ENCODE measurements around the gene SH3BGR.
"Not testable (repeated sequence)": the region's sequence is repeated elsewhere in the genome, so short reads cannot be mapped to it uniquely, and the experiment has no call there.

The SH3BGR gene

DNA sequence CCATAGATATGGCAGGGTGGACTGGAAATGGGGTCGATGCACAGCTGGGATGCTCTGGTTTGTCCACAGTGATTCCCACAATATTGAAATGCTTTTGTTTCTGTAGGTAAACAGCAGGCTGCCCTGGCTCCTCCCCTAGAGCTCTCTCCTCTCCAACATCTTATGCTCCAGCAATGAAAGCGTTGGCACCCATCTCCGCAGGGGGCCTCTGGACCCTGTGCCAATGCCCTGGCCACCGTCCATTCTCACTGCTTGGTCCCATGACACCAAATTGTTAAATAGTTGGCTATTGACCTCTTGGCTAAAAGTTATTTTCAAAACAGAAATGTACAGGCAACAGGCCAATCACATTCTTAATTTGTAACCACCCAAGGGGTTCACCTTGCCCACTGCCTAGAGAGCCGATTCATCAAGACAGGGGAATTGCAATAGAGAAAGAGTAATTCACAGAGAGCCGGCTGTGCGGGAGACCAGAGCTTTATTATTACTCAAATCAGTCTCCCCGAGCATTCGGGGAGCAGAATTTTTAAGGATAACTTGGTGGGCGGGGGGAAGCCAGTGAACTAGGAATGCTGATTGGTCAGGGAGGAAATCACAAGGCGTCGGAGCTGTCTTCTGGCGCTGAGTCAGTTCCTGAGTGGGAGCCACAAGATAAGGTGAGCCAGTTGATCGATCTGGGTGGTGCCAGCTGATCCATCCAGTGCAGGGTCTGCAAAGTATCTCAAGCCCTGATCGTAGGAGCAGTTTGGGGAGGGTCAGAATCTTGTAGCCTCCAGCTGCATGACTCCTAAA is 84.1 kb downstream of the SH3BGR start:
- Histone ChIP-seq H3K4me3 (ENCODE audit: low read length) (no peak overlapping the region), H3K4me1 (ENCODE audit: control insufficient read depth, low read depth, low read length) (peaks cover 25% of the 10 kb centered on the region), H3K27ac (ENCODE audit: low read length) (peak overlapping the region; percentile 87), H3K9ac (ENCODE audit: low read length) (no peak overlapping the region), H3K36me3 (ENCODE audit: control insufficient read depth, low read depth, low read length) (no peaks in the 10 kb centered on the region), H3K9me3 (ENCODE audit: control insufficient read depth, low read depth, low read length) (peaks cover 19% of the 10 kb centered on the region), H3K27me3 (ENCODE audit: control insufficient read depth, insufficient read depth, low read length) (no peaks in the 10 kb centered on the region)

DNA sequence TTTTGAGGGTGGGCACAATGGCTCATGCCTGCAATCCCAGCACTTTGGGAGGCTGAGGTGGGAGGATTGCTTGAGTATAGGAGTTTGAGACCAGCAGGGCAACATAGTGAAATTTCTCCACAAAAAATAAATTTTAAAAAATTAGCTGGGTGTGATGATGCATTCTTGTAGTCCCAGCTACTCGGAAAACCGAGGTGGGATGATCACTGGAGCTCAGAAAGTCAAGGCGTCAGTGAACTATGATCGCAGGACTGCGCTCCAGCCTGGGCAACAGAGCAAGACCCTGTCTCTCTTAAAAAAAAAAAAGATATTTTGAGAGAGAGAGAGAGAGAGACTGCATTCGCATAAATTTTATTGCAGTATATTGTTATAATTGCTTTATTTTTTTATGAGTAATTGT is 85.1 kb downstream of the SH3BGR start:
- Histone ChIP-seq H3K36me3 (ENCODE audit: control insufficient read depth, low read depth, low read length) (no peaks in the 10 kb centered on the region), H3K4me1 (ENCODE audit: control insufficient read depth, low read depth, low read length) (peaks cover 25% of the 10 kb centered on the region), H3K27ac (ENCODE audit: low read length) (peak overlapping the region; percentile 87), H3K4me3 (ENCODE audit: low read length) (peak overlapping the region; percentile 40), H3K9ac (ENCODE audit: low read length) (peak overlapping the region; percentile 16), H3K9me3 (ENCODE audit: control insufficient read depth, low read depth, low read length) (peaks cover 21% of the 10 kb centered on the region), H3K27me3 (ENCODE audit: control insufficient read depth, insufficient read depth, low read length) (no peaks in the 10 kb centered on the region)

DNA sequence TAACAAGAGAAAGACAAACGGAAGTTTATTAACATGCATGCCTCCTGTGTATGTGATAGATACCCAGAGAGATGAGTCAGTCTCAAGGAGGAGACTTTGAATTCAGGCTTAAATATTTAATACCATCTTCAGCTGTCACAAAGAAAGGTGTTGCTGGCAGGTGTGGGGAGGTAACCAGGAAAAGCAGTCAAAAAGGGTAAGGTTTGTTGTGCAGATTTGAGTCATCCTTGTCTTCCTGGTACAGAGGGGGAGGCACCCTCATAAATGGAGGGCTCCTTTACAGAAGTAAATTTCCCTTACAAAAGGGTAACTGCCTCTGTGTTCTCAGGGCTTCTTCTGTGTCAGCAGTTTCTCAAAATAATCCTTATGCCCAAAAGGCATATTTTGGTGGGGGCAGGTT is 85.8 kb downstream of the SH3BGR start:
- H3K9me3 ChIP-seq (ENCODE audit: control insufficient read depth, low read depth, low read length), result peaks cover 21% of the 10 kb centered on the region
- H3K27me3 ChIP-seq (ENCODE audit: control insufficient read depth, insufficient read depth, low read length), result no peaks in the 10 kb centered on the region
- H3K4me1 ChIP-seq (ENCODE audit: control insufficient read depth, low read depth, low read length), result peaks cover 25% of the 10 kb centered on the region
- H3K4me3 ChIP-seq (ENCODE audit: low read length), result peak overlapping the region; percentile 44
- H3K9ac ChIP-seq (ENCODE audit: low read length), result peak overlapping the region; percentile 16
- no peaks in the 10 kb centered on the region for H3K36me3 ChIP-seq (ENCODE audit: control insufficient read depth, low read depth, low read length)
- H3K27ac ChIP-seq (ENCODE audit: low read length), result peak overlapping the region; percentile 87

DNA sequence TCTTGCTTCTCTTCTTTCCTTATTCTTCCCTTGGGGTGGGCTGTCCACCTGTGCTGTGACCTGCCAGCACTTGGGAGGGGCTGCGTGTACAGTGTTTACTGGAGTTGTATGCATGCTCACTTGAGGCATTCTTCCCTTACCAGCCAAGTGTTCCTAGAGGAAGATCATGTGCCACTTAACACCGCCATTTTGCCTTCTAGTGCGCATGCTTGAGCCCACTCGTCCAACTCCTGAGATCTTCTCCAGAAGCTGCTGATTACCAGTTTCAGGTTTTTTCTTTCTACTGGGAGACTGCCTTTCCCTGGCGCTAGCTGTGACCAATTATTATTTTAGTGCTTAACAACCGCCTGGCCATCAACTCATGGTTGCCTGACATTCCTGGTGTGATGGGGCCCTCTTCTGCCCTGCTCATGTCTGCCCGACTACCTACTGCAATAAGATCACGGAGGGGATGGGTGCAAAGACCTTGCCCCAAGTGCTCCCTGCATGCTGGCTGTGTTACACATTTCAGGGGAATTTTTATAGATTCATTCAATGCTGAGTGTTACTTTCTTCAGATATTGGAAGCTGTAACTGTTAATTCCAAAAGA is 86.8 kb downstream of the SH3BGR start:
- Histone ChIP-seq H3K27me3 (ENCODE audit: control insufficient read depth, insufficient read depth, low read length) (no peaks in the 10 kb centered on the region), H3K4me1 (ENCODE audit: control insufficient read depth, low read depth, low read length) (peaks cover 25% of the 10 kb centered on the region), H3K4me3 (ENCODE audit: low read length) (no peak overlapping the region), H3K27ac (ENCODE audit: low read length) (peak overlapping the region; percentile 43), H3K36me3 (ENCODE audit: control insufficient read depth, low read depth, low read length) (no peaks in the 10 kb centered on the region), H3K9me3 (ENCODE audit: control insufficient read depth, low read depth, low read length) (peaks cover 21% of the 10 kb centered on the region), H3K9ac (ENCODE audit: low read length) (no peak overlapping the region)

DNA sequence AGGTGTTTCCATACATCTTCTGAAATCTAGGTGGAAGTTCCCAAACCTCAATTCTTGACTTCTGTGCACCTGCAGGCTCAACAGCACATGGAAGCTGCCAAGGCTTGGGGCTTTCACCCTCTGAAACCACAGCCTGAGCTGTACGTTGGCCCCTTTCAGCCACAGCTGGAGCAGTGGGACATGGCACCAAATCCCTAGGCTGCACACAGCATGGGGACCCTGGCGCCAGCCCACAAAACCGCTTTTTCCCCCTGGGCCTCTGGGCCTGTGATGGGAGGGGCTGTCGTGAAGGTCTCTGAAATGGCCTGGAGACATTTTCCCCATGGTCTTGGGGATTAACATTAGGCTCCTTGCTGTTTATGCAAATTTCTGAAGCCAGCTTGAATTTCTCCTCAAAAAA is 88.6 kb downstream of the SH3BGR start:
- H3K9me3 ChIP-seq (ENCODE audit: control insufficient read depth, low read depth, low read length), result peaks cover 21% of the 10 kb centered on the region
- peaks cover 25% of the 10 kb centered on the region for H3K4me1 ChIP-seq (ENCODE audit: control insufficient read depth, low read depth, low read length)
- not testable (repeated sequence) for H3K27me3 ChIP-seq (ENCODE audit: control insufficient read depth, insufficient read depth, low read length); H3K36me3 ChIP-seq (ENCODE audit: control insufficient read depth, low read depth, low read length); H3K9ac ChIP-seq (ENCODE audit: low read length); H3K4me3 ChIP-seq (ENCODE audit: low read length); H3K27ac ChIP-seq (ENCODE audit: low read length)

DNA sequence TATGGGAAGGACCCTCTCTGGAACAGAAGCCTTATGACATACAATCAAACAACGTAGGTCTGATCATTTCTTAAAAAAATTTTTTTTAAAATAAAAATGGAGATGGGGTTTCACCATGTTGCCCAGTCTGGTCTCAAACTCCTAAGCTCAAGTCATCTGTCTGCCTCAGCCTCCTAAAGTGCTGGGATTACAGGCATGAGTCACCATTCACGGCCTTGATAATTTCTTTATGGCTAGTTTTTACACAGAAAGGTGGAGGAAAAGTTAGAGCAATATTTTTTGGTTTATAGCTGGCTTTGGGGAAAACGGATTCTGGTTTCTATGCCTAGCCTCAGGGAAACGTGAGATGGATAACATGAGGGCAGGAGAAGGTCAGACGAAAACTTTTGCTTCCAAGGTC is 91.0 kb downstream of the SH3BGR start:
- no peak overlapping the region for H3K27ac ChIP-seq (ENCODE audit: low read length)
- H3K36me3 ChIP-seq (ENCODE audit: control insufficient read depth, low read depth, low read length), result no peaks in the 10 kb centered on the region
- H3K4me1 ChIP-seq (ENCODE audit: control insufficient read depth, low read depth, low read length), result peaks cover 12% of the 10 kb centered on the region
- no peak overlapping the region for H3K9ac ChIP-seq (ENCODE audit: low read length)
- H3K4me3 ChIP-seq (ENCODE audit: low read length), result no peak overlapping the region
- peaks cover 21% of the 10 kb centered on the region for H3K9me3 ChIP-seq (ENCODE audit: control insufficient read depth, low read depth, low read length)
- no peaks in the 10 kb centered on the region for H3K27me3 ChIP-seq (ENCODE audit: control insufficient read depth, insufficient read depth, low read length)

DNA sequence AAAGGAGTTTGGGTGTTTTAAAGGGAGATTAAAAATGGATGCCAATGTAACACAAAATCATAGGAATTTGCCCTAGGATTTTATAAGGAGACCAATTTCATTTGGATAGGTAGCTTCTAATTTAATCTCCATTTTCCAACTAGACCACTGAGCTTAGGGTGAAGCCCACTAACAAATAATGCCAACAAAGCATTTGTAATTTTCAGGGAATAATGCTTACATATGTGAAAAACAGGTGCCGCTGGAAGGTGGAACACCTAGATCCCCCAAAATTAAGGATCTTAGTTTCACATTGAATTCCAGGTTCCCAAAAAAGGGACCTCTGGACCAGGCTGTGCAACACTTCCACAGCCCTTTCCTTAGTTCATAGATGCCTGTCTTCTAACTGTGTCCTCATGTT is 94.8 kb downstream of the SH3BGR start:
- H3K9ac ChIP-seq (ENCODE audit: low read length), result no peak overlapping the region
- H3K27me3 ChIP-seq (ENCODE audit: control insufficient read depth, insufficient read depth, low read length), result no peaks in the 10 kb centered on the region
- no peak overlapping the region for H3K4me3 ChIP-seq (ENCODE audit: low read length)
- H3K36me3 ChIP-seq (ENCODE audit: control insufficient read depth, low read depth, low read length), result no peaks in the 10 kb centered on the region
- no peaks in the 10 kb centered on the region for H3K4me1 ChIP-seq (ENCODE audit: control insufficient read depth, low read depth, low read length)
- peaks cover 4% of the 10 kb centered on the region for H3K9me3 ChIP-seq (ENCODE audit: control insufficient read depth, low read depth, low read length)
- H3K27ac ChIP-seq (ENCODE audit: low read length), result no peak overlapping the region

DNA sequence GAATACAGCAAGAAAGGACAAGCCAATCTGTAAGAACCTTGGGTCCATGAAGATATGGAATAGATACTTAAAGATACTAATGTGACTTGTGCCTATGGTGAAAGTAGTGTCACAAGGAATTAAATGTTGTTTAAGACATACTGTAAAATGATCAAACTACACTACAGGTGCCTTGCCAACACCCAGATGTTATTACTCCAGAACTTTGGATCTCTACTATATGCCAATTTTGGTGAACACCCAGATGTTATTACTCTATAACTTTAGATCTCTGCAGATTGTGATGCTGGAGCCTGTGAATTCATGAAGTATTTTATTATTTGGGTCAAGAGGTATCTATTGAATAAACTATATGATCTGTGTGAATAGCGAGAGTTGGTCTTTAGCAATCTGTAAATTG is 101.1 kb downstream of the SH3BGR start:
- H3K4me3 ChIP-seq (ENCODE audit: low read length), result no peak overlapping the region
- no peak overlapping the region for H3K9ac ChIP-seq (ENCODE audit: low read length)
- H3K36me3 ChIP-seq (ENCODE audit: control insufficient read depth, low read depth, low read length), result no peaks in the 10 kb centered on the region
- no peaks in the 10 kb centered on the region for H3K27me3 ChIP-seq (ENCODE audit: control insufficient read depth, insufficient read depth, low read length)
- H3K9me3 ChIP-seq (ENCODE audit: control insufficient read depth, low read depth, low read length), result peaks cover 15% of the 10 kb centered on the region
- H3K4me1 ChIP-seq (ENCODE audit: control insufficient read depth, low read depth, low read length), result peaks cover 10% of the 10 kb centered on the region
- H3K27ac ChIP-seq (ENCODE audit: low read length), result no peak overlapping the region

DNA sequence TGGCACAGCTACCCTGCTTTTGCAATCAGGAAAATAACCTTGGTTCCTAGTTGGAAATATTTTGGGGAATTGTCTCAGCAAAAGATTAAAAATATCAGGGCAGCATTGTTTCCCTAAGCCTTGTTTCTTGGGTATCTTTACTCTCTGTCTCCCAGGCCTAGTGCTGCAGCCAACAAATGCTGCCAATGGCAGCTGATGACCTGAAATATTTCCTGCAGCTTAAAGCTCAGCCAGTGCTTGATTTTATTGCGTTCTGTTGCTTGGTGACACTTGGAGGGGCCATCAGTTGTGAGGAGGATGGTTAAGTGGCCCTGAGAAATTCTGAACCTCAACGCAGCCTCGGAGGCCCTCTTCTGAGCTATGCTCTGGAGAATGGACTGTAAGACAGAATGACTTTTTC is 101.6 kb downstream of the SH3BGR start:
- Histone ChIP-seq H3K27me3 (ENCODE audit: control insufficient read depth, insufficient read depth, low read length) (no peaks in the 10 kb centered on the region), H3K4me1 (ENCODE audit: control insufficient read depth, low read depth, low read length) (peaks cover 10% of the 10 kb centered on the region), H3K36me3 (ENCODE audit: control insufficient read depth, low read depth, low read length) (no peaks in the 10 kb centered on the region), H3K9me3 (ENCODE audit: control insufficient read depth, low read depth, low read length) (peaks cover 15% of the 10 kb centered on the region), H3K4me3 (ENCODE audit: low read length) (no peak overlapping the region), H3K9ac (ENCODE audit: low read length) (no peak overlapping the region), H3K27ac (ENCODE audit: low read length) (no peak overlapping the region)

DNA sequence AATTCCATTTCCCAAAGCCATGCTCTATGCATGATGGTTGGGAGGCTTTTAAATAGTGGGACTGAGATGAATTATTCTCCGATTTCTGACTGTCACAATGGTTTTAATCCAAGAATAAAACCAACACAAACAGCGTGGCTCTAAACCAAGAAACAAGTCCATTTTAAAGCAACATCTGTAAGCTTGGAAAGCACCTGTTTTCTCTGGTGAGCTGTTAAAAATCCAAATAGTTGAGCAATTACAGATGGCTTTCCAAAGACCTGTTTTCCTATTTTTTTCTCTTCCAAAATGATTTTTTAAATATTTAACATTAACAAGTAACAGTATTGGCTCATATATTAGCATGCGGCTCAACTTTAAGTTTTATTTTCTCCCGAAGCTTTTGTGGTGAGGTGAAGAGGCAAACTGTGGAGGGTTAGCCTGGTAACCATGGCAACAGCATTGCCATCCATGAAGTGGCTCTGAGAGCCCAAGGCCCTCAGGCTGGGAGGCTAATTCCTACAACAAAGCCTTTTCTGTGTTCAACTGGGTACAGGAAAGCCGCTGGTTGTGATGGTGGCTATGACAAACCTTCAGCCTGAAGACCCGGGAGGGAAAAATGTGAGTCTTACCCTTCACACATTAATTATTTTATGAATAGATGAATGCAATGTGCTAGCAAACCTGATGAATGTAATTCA is 104.3 kb downstream of the SH3BGR start:
- peaks cover 15% of the 10 kb centered on the region for H3K9me3 ChIP-seq (ENCODE audit: control insufficient read depth, low read depth, low read length)
- no peak overlapping the region for H3K4me3 ChIP-seq (ENCODE audit: low read length)
- no peak overlapping the region for H3K27ac ChIP-seq (ENCODE audit: low read length)
- no peaks in the 10 kb centered on the region for H3K36me3 ChIP-seq (ENCODE audit: control insufficient read depth, low read depth, low read length)
- H3K4me1 ChIP-seq (ENCODE audit: control insufficient read depth, low read depth, low read length), result peaks cover 10% of the 10 kb centered on the region
- H3K27me3 ChIP-seq (ENCODE audit: control insufficient read depth, insufficient read depth, low read length), result no peaks in the 10 kb centered on the region
- peak overlapping the region; percentile 14 for H3K9ac ChIP-seq (ENCODE audit: low read length)

DNA sequence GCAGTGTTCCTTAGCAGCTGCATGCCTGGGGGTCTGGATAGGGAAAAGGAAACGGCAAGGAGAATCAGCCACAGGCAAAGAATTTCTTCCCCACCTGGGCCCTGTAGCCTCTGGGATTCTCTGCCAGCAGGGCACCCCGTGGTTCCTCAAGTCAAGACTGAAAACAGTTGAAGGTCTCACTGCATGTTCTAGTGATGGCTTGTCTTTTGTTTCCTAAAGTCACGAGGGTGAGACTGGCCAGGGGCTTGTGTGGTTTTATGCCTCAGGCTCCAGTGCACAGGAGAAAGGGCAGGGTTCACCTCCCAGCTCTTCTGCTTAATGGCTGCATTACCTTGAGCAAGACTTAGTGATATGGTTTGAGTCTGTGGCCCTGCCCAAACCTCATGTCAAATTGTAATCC is 107.7 kb downstream of the SH3BGR start:
- Histone ChIP-seq H3K9me3 (ENCODE audit: control insufficient read depth, low read depth, low read length) (no peaks in the 10 kb centered on the region), H3K27me3 (ENCODE audit: control insufficient read depth, insufficient read depth, low read length) (no peaks in the 10 kb centered on the region), H3K36me3 (ENCODE audit: control insufficient read depth, low read depth, low read length) (no peaks in the 10 kb centered on the region), H3K4me1 (ENCODE audit: control insufficient read depth, low read depth, low read length) (peaks cover 7% of the 10 kb centered on the region), H3K4me3 (ENCODE audit: low read length) (no peak overlapping the region), H3K27ac (ENCODE audit: low read length) (no peak overlapping the region), H3K9ac (ENCODE audit: low read length) (no peak overlapping the region)
